Peyer's patch (tissue), 4 donors: ENCODE measurements around the gene CALU.

ENCODE experiments used
- CTCF ChIP-seq, 6 experiments: fragments of 450-650 bp in 4 of 6; fragments of 200-600 bp in 2 of 6; sonication (generic) in 1 of 6; IDR thresholded peaks; one replicate each; pipeline ENCODE4 v1.5.1; 2017 to 2019; ENCODE audit warnings: antibody characterized with exemption in 6 of 6, mild to moderate bottlenecking in 3 of 6, moderate library complexity in 1 of 6
- POLR2A ChIP-seq, 2 donors: fragments of 450-650 bp; IDR thresholded peaks; one replicate each; pipeline ENCODE4 v1.5.1; 2017; ENCODE audit warnings: antibody characterized with exemption in 2 of 2, mild to moderate bottlenecking in 2 of 2, moderate library complexity in 2 of 2

DNA sequence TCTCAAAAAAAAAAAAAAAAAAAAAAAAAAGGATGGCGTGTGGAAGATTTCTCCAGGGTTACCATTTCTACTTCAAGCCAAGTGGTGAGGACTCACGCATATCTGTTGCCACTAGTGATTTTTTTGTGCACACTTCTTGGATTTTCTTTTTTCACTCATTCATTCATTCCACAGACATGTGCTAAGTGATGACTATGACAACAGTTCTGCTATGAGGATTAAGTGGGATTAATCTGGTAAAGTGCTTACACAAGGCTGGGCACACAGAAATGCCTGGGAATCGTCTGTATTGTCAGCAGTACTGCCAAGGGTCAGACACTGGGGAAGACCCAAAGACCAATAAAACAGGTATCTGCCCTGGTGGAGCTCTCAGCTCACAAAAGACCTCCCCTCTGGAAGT, 42.7 kb downstream of the CALU start:
- TF ChIP-seq CTCF (IDR thresholded peaks at IDR 0.05) (no peak), POLR2A (IDR thresholded peaks at IDR 0.05) (no peak)
